Activated CD8-positive, alpha-beta memory T cell treated with anti-CD3 and anti-CD28 coated beads, Interleukin-2, amount 50 U/mL, for 48 hours (primary cell): Measurements from ENCODE around the gene GPR85.
A peak's percentile ranks its signal among the peaks of the same experiment; 100 is the strongest.
"Not testable (repeated sequence)": the region's sequence is repeated elsewhere in the genome, so short reads cannot be mapped to it uniquely, and the experiment has no call there.

Experiments
- DNase-seq: peaks from one replicate; pipeline ENCODE4 v3.0.0-alpha.2; 2020

Gene GPR85, protein sequence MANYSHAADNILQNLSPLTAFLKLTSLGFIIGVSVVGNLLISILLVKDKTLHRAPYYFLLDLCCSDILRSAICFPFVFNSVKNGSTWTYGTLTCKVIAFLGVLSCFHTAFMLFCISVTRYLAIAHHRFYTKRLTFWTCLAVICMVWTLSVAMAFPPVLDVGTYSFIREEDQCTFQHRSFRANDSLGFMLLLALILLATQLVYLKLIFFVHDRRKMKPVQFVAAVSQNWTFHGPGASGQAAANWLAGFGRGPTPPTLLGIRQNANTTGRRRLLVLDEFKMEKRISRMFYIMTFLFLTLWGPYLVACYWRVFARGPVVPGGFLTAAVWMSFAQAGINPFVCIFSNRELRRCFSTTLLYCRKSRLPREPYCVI

DNA sequence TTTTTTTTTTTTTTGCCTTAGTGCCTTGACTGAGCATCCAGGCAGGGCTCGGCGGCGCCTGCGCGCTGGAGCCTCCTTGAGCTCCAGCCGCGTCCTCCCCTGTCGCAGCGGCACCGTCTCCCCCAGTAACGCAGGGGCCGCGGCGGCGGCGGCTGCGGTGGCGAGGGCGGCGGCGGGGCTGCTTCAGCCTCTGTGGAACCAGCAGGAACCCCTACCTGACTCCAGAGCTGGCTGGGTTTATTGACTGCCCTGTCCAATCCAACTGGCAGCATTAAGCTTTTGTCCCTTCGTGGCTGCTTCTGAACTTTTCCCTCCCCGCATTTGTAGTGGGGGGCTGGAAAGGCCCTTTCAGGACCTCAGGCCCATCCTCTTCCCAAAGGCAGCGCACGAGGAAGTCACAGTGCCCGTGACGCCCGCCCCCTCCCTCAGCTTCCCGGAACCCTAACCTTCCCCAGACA, at the start of gene GPR85:
GPR85 (minus strand) TSS at position 397 of the 458 bp plus-strand sequence. CDS start 2,106 bp downstream, outside the sequence.
- peak; percentile 61 for DNase-seq

GRCh38 chr7:113134025-113134424, 47.4 kb upstream of the GPR85 start:
- no peak for DNase-seq

DNA sequence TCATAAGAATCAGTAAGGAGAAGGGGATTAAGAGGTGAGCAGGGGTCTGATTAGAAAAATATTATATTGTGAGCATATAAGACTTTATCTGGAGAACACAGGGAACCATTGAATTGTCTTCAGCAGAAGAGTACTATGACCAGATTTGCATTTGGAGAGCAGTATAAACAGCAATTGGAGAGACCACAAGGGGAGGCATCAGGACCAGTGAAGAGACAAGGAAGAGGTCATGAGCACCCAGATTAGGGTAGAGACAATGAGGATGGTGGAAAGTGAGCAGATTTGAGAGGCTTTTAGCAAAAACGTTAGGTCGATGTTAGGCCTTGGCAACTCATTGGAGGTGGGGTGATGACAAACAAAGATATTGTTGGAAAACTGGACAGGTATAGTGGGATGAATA, 44.7 kb upstream of the GPR85 start:
- DNase-seq: no peak

GRCh38 chr7:113128031-113128430, 41.4 kb upstream of the GPR85 start:
- DNase-seq: no peak

GRCh38 chr7:113125728-113126127, 39.1 kb upstream of the GPR85 start:
- DNase-seq: no peak

DNA sequence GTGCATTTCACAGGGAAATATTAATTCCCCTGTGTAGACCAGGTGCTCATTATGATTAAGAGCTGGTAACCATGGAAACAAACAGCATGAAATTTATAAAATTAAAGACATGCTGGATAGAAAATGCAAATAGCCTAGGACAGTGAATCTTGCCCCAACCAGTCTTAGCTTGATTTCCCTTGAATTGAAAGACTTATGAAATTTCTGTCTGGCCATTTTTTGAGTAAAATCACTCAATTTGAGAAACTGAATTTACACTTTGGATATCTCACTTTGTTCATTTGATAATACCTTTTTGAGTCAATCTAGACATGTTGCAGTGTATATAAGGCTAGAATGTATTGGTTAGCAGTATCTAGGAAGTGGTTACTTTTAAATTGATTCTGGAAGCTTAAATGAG, 36.1 kb upstream of the GPR85 start:
- no peak for DNase-seq

DNA sequence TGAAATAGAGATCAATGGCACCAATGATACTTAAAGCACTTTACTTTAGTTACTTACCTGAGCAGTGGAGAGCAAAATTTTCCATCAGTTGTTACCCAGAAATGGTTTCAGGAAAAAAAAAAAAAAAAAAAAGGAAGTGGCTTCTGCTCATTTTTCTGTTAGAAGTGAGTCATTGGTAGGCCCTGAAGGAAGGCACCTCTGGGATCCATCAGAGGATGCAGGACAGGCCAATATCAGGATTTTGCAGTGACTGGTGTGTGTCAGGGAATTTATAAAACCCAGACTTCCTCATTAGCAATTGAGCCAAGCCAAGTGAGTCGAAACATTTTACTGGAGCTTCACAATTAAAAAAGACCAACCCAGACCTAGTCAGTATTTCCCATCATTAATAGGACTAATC, 34.0 kb upstream of the GPR85 start:
- no peak for DNase-seq

- no peak for DNase-seq
These were observed 32.8 kb upstream of the GPR85 start for GRCh38 chr7:113119429-113119828.

- DNase-seq: peak; percentile 90
These were observed 31.7 kb upstream of the GPR85 start, which contains the start of gene SMIM30 for GRCh38 chr7:113118074-113118959. Gene SMIM30, minus strand, starts transcription at chr7:113118554. Its CDS starts 976 bp downstream, at chr7:113117578.

DNA sequence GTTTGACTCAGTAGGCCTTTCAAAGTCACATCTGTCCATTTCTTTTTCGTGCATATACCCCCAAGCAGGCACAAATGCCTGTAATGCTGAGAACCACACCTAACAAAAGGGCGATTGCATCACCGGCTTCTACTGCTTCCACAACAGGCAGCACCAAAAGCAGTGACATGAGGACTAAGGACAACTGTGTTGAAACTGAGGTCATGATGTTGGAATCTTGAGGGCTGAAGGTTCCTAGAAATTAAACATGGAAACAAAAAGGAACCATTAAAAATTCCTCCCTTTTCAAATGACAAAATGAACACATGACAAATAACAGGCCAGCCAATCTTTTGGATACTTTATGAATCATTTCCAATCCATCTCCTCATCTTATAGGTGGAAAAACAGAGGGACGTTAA, 30.7 kb upstream of the GPR85 start:
- DNase-seq: not testable (repeated sequence)

DNA sequence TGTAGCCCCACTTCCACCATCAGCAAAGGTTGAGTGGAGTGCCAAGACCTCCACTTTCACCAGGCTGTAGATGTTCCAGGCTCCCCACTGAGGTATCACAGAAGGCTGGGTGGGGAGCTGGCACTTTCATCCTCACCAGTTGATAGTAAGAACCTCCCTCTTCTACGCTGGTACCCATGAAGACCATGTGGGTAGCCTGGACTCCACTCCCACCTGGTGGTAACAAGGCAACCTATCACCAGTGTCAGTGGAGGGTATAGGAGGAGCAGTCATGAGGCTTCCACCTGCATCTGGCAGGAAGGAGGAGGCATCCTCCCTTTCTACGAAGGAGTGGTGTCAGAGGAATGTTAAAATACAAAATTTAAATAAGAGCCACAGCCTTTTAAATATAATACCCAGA, 27.3 kb upstream of the GPR85 start:
- DNase-seq: no peak

- DNase-seq: no peak
These were observed 23.1 kb upstream of the GPR85 start for GRCh38 chr7:113109718-113110117.

DNA sequence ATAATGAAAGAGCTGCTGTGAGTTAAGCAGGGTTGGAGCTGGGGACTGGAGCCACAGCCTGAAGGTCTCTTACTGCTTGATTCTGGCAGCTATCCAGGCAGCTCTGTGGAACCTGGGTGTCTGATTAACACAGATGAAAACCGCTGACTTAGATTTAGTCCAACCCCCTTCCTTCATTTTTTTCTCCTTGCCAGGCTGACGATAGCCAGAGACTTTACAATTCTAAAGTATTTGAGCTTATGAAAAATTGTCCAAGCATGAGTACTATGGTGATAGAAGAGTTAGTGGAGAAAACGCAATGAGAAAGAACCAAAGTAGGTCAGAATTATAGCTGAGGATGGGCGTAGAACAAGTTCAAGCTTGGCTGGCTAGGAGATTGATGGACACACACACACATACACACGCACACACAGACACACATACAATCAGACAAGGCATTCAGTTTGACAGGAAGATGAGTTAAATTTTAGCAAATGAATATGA, 13.5 kb upstream of the GPR85 start:
- no peak for DNase-seq

DNA sequence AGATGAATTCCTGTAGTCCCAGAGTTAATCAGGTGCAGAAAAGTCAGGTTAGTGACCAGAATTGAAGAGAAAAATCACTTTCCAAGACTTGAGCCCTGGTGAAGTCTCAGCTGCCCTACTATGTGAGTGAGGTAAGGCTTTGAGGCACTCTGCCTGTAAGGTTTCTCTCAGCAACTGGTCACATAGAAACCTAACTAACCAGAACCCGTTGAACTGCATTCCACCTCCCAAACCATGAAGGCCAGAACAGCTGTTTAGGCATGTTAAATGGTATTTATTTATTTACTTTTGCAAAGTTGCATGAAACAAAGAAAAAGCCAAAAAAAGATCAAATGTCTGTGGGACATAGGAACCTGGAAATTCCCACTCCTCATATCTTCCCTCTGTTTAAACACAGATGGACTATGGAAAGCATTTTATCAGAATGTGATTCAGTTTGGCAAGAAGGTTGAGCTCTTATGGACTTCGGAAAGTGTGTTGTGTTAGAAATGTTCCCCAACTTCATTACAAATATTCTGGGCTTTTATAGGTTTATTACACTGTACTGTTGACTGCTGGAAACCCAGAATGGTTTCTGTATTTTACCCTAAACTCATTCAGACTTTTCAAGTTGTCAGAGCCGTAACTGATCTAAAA, 12.8 kb upstream of the GPR85 start:
- DNase-seq: no peak

- no peak for DNase-seq
These were observed 8.1 kb upstream of the GPR85 start for GRCh38 chr7:113094517-113095249.

DNA sequence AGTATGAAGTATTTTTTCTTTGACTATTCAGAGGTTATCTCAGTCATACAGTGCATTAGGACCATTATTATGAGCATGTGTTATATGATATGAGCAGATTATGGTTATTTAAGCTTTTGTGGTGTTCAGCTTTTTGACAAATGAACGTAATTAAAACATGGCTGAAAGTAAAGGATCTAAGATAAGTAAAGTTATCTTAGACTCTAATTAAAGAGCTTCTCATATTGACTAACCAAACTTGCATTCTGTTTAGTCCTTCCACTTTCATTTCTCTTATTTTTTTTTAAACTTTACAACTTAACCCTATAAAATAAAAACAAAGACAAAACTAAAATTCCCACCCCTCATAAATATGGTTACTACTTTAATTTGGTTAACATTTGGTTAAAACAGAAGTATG, 6.9 kb upstream of the GPR85 start:
- no peak for DNase-seq

GRCh38 chr7:113092762-113093161, 6.1 kb upstream of the GPR85 start:
- DNase-seq: no peak

- no peak for DNase-seq
These were observed 708 bp upstream of the GPR85 start for GRCh38 chr7:113087071-113087998.

DNA sequence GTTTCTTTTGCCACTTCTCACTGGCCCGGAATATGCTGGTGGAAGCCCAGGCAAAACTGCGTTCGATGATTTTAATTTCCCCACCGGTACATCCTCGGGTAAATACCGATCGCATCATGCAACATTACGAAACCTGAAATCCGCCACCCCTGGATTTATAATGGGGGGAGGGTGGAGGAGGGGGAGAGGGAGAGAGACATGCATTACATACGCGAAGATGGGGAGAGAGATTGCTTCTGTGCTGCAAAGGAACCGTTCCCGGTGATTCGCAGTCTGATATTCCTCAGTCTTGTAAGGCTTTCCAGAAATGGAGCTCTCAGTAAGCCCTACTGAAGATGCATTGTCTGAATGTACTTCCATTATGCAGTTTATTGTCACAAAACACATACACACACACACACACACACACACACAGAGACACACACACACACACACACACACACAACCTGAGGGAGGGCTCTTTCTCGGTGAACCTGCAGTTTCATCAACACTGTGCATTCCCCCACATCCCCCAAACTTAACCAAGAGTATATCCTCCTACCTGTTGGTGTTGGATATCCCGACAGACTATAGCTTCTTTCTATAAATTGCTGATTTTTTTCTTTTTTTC, 741 bp downstream of the GPR85 start:
- no peak for DNase-seq

DNA sequence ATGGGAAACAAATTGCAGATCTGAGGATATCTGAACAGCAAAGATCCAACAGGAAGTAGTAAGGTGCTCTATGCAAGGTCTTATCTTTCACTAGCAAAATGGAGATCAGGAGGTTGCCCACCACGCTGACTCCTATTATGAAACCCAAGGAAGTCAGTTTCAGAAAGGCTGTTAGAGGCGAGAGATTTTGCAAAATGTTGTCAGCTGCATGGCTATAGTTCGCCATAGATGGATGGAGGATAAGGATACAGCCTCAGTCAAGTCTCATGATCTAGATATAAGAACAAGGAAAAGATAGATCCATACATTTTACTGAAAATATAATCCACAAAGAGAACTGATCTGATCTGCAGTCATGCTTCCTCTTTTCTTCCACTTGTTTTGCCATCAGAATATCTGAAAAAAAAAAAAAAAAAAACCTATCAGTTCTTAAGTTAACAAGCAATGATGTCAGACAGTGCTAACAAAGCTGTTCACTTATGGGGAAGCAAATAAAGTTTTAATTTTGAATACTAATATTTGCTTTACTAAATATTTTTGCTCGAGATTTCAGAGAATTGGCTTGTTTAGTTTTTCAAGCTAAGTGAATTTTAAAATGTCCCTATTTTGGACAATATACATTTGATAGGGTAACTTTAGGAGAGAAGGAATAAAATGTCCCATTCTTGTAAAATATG, 2.0 kb downstream of the GPR85 start:
- DNase-seq: no peak
